ENCODE data around the gene DIP2A.

DIP2A gene

GRCh38 chr21:46532080-46532479, 73.4 kb downstream of the DIP2A start:
- Mint-ChIP-seq H3K4me3 (no peak overlapping the region), H3K36me3 (peaks cover 20% of the 10 kb centered on the region), H3K4me1 (no peaks in the 10 kb centered on the region), H3K9me3 (no peaks in the 10 kb centered on the region), H3K27me3 (no peaks in the 10 kb centered on the region), H3K27ac (no peak overlapping the region)
- DNase-seq (ENCODE audit: low spot score in 2 of 2) (no peak), ATAC-seq (ENCODE audit: low read depth) (no peak)

GRCh38 chr21:46537026-46537425, 78.3 kb downstream of the DIP2A start:
- ATAC-seq (ENCODE audit: low read depth) (no peak), DNase-seq (ENCODE audit: low spot score in 2 of 2) (no peak)
- Mint-ChIP-seq H3K27ac (no peak overlapping the region), H3K4me1 (no peaks in the 10 kb centered on the region), H3K36me3 (peaks cover 34% of the 10 kb centered on the region), H3K27me3 (no peaks in the 10 kb centered on the region), H3K9me3 (no peaks in the 10 kb centered on the region), H3K4me3 (no peak overlapping the region)

- Mint-ChIP-seq H3K27ac (no peak overlapping the region), H3K9me3 (no peaks in the 10 kb centered on the region), H3K36me3 (peaks cover 35% of the 10 kb centered on the region), H3K4me3 (no peak overlapping the region), H3K27me3 (no peaks in the 10 kb centered on the region), H3K4me1 (no peaks in the 10 kb centered on the region)
- ATAC-seq (ENCODE audit: low read depth) (no peak), DNase-seq (ENCODE audit: low spot score in 2 of 2) (no peak)
Observed at GRCh38 chr21:46538262-46538661, 79.6 kb downstream of the DIP2A start.

GRCh38 chr21:46538851-46539666, 80.4 kb downstream of the DIP2A start:
- no peak for ATAC-seq (ENCODE audit: low read depth)
- Mint-ChIP-seq H3K27me3 (no peaks in the 10 kb centered on the region), H3K4me3 (no peak overlapping the region), H3K4me1 (no peaks in the 10 kb centered on the region), H3K36me3 (peaks cover 43% of the 10 kb centered on the region), H3K27ac (no peak overlapping the region), H3K9me3 (no peaks in the 10 kb centered on the region)
- DNase-seq (ENCODE audit: low spot score in 2 of 2), result no peak

- Mint-ChIP-seq H3K4me3 (no peak overlapping the region), H3K36me3 (peaks cover 44% of the 10 kb centered on the region), H3K27me3 (no peaks in the 10 kb centered on the region), H3K4me1 (no peaks in the 10 kb centered on the region), H3K27ac (no peak overlapping the region), H3K9me3 (no peaks in the 10 kb centered on the region)
- DNase-seq (ENCODE audit: low spot score in 2 of 2) (no peak), ATAC-seq (ENCODE audit: low read depth) (no peak)
Observed at GRCh38 chr21:46540087-46540710, 81.5 kb downstream of the DIP2A start.

- Mint-ChIP-seq H3K9me3 (no peaks in the 10 kb centered on the region), H3K27me3 (no peaks in the 10 kb centered on the region), H3K27ac (no peak overlapping the region), H3K4me3 (no peak overlapping the region), H3K4me1 (no peaks in the 10 kb centered on the region), H3K36me3 (peaks cover 46% of the 10 kb centered on the region)
- ATAC-seq (ENCODE audit: low read depth) (no peak), DNase-seq (ENCODE audit: low spot score in 2 of 2) (no peak)
Observed at GRCh38 chr21:46542588-46543124, 84.0 kb downstream of the DIP2A start.

- H3K27ac Mint-ChIP-seq, result no peak overlapping the region
- peaks cover 46% of the 10 kb centered on the region for H3K36me3 Mint-ChIP-seq
- DNase-seq (ENCODE audit: low spot score in 2 of 2) (no peak), ATAC-seq (ENCODE audit: low read depth) (no peak)
- no peaks in the 10 kb centered on the region for H3K4me1 Mint-ChIP-seq
- H3K27me3 Mint-ChIP-seq, result no peaks in the 10 kb centered on the region
- peaks cover 2% of the 10 kb centered on the region for H3K9me3 Mint-ChIP-seq
- no peak overlapping the region for H3K4me3 Mint-ChIP-seq
Observed at GRCh38 chr21:46543306-46543705, 84.6 kb downstream of the DIP2A start.

- H3K27me3 Mint-ChIP-seq, result no peaks in the 10 kb centered on the region
- H3K27ac Mint-ChIP-seq, result peak overlapping the region; percentile 18
- H3K9me3 Mint-ChIP-seq, result peaks cover 5% of the 10 kb centered on the region
- peaks cover 49% of the 10 kb centered on the region for H3K36me3 Mint-ChIP-seq
- ATAC-seq (ENCODE audit: low read depth) (no peak), DNase-seq (ENCODE audit: low spot score in 2 of 2) (no peak)
- H3K4me3 Mint-ChIP-seq, result no peak overlapping the region
- peaks cover 1% of the 10 kb centered on the region for H3K4me1 Mint-ChIP-seq
Observed at GRCh38 chr21:46544003-46544402, 85.3 kb downstream of the DIP2A start.

GRCh38 chr21:46544824-46545223, 86.1 kb downstream of the DIP2A start:
- no peak for ATAC-seq (ENCODE audit: low read depth)
- Mint-ChIP-seq H3K27ac (no peak overlapping the region), H3K4me3 (no peak overlapping the region), H3K27me3 (no peaks in the 10 kb centered on the region), H3K9me3 (peaks cover 5% of the 10 kb centered on the region), H3K4me1 (peaks cover 3% of the 10 kb centered on the region), H3K36me3 (peaks cover 42% of the 10 kb centered on the region)
- DNase-seq (ENCODE audit: low spot score in 2 of 2), result no peak

- Mint-ChIP-seq H3K27me3 (no peaks in the 10 kb centered on the region), H3K36me3 (peaks cover 42% of the 10 kb centered on the region), H3K4me3 (no peak overlapping the region), H3K9me3 (peaks cover 5% of the 10 kb centered on the region), H3K27ac (no peak overlapping the region), H3K4me1 (peaks cover 7% of the 10 kb centered on the region)
- no peak for ATAC-seq (ENCODE audit: low read depth)
- DNase-seq (ENCODE audit: low spot score in 2 of 2), result no peak
Observed at GRCh38 chr21:46545363-46545762, 86.7 kb downstream of the DIP2A start.

GRCh38 chr21:46545911-46546310, 87.2 kb downstream of the DIP2A start:
- Mint-ChIP-seq H3K27me3 (no peaks in the 10 kb centered on the region), H3K36me3 (peaks cover 40% of the 10 kb centered on the region), H3K4me3 (no peak overlapping the region), H3K27ac (no peak overlapping the region), H3K9me3 (peaks cover 5% of the 10 kb centered on the region), H3K4me1 (peaks cover 12% of the 10 kb centered on the region)
- ATAC-seq (ENCODE audit: low read depth) (no peak), DNase-seq (ENCODE audit: low spot score in 2 of 2) (no peak)

GRCh38 chr21:46546799-46547198, 88.1 kb downstream of the DIP2A start:
- no peak overlapping the region for H3K4me3 Mint-ChIP-seq
- ATAC-seq (ENCODE audit: low read depth) (no peak), DNase-seq (ENCODE audit: low spot score in 2 of 2) (no peak)
- no peaks in the 10 kb centered on the region for H3K27me3 Mint-ChIP-seq
- H3K36me3 Mint-ChIP-seq, result peaks cover 35% of the 10 kb centered on the region
- H3K27ac Mint-ChIP-seq, result no peak overlapping the region
- H3K9me3 Mint-ChIP-seq, result peaks cover 5% of the 10 kb centered on the region
- H3K4me1 Mint-ChIP-seq, result peaks cover 17% of the 10 kb centered on the region

- Mint-ChIP-seq H3K4me3 (no peak overlapping the region), H3K4me1 (peaks cover 20% of the 10 kb centered on the region), H3K27me3 (no peaks in the 10 kb centered on the region), H3K9me3 (peaks cover 5% of the 10 kb centered on the region), H3K27ac (peak overlapping the region; percentile 90), H3K36me3 (peaks cover 26% of the 10 kb centered on the region)
- ATAC-seq (ENCODE audit: low read depth) (no peak), DNase-seq (ENCODE audit: low spot score in 2 of 2) (no peak)
Observed at GRCh38 chr21:46549650-46550049, 91.0 kb downstream of the DIP2A start.

GRCh38 chr21:46550116-46550941, 91.6 kb downstream of the DIP2A start:
- ATAC-seq (ENCODE audit: low read depth) (peak; percentile 79), DNase-seq (ENCODE audit: low spot score in 2 of 2) (peak in 1 of 2 donors; percentile 6)
- Mint-ChIP-seq H3K9me3 (peaks cover 5% of the 10 kb centered on the region), H3K4me3 (peak overlapping the region; percentile 52), H3K4me1 (peaks cover 20% of the 10 kb centered on the region), H3K36me3 (peaks cover 23% of the 10 kb centered on the region), H3K27ac (peak overlapping the region; percentile 90), H3K27me3 (no peaks in the 10 kb centered on the region)
